ENCODE measurements around the gene TMEM169. TPM values are rescaled to one million over a fixed set of nuclear protein-coding genes. Genes with fewer than 3 reads are reported as not detected.

Gene TMEM169
- total and polyA plus RNA-seq, 10 of the 15 experiments (the other 5 are each of a cell fraction or from before 2014, with no cell fraction given) = 0.23 to 3.2 (median 2.3) TPM

- intact Hi-C loops (cut with micrococcal nuclease; ENCODE audit: unreplicated experiment) = no loop called here
- WGBS (ENCODE audit: insufficient coverage, insufficient replicate concordance, low lambda C conversion rate, missing lambda C conversion rate) = 0% methylated on average over 1 of the region's 1 CpG
- TF ChIP-seq MXI1 (IDR thresholded peaks at IDR 0.05; ENCODE audit: low read depth, low read length) (no peak), NR2F1 (conservative IDR thresholded peaks at IDR 0.05) (no peak), BCL11A (IDR thresholded peaks at IDR 0.05; ENCODE audit: low read depth, low read length) (no peak), MYC (IDR thresholded peaks at IDR 0.05; ENCODE audit: insufficient read depth, insufficient read length, insufficient replicate concordance, low read length, severe bottlenecking) (no peak)
- in situ Hi-C loops (cut with MboI) = no loop called here
- RAD21 ChIA-PET (ENCODE audit: unreplicated experiment) = interaction anchor here (2.1 kb wide), 1 partner anchor 69 kb away, joined by 5 read pairs; no protein-coding TSS in a partner anchor
- Histone ChIP-seq H3K79me2 (ENCODE audit: control insufficient read depth, insufficient read depth, low read length) (no peaks in the 10 kb centered on the region), H3K4me2 (ENCODE audit: control insufficient read depth, insufficient read depth) (no peak overlapping the region), H3K27ac (ENCODE audit: control insufficient read depth, insufficient read depth) (no peak overlapping the region), H3K9me3 (replicated peaks; ENCODE audit: control insufficient read depth, insufficient read depth, low read length) (no peaks in the 10 kb centered on the region), H4K20me1 (ENCODE audit: control insufficient read depth, insufficient read depth) (no peaks in the 10 kb centered on the region), H3K4me3 (no peak overlapping the region), H3K9ac (ENCODE audit: control insufficient read depth, insufficient read depth, low read length) (no peak overlapping the region), H3K36me3 (ENCODE audit: control insufficient read depth in 2 of 2, insufficient read depth in 2 of 2, low read length in 1 of 2) (no peaks in the 10 kb centered on the region), H2AFZ (ENCODE audit: control insufficient read depth, low read depth, low read length) (no peak overlapping the region), H3K4me1 (ENCODE audit: control insufficient read depth, insufficient read depth, low read length) (no peaks in the 10 kb centered on the region), H3K27me3 (replicated peaks in 1 of 2; ENCODE audit: control insufficient read depth in 2 of 2, insufficient read depth in 2 of 2, low read length in 1 of 2) (no peaks in the 10 kb centered on the region)
- SMC1A ChIA-PET (ENCODE audit: uncharacterized antibody, unreplicated experiment) = interaction anchor here (1.5 to 3.3 kb wide), 4 partner anchors 11 to 69 kb away, joined by 5 to 18 read pairs (median 7); partner anchors contain the start of genes PECR and TMEM169
- no TSS peak for BruUV-seq (replicated peaks)
- ATAC-seq = no peak
- no peak for DNase-seq (ENCODE audit: low read depth, low spot score)
- POLR2A ChIA-PET = interaction anchor here (0.8 to 1.5 kb wide), 2 partner anchors 10 to 14 kb away, joined by 3 to 5 read pairs; no protein-coding TSS in a partner anchor
- FAIRE-seq = no peak
- CTCF ChIA-PET = interaction anchor here (1.1 to 2.5 kb wide), 4 partner anchors 9 to 70 kb away, joined by 3 to 12 read pairs (median 6); partner anchors contain the start of genes PECR and TMEM169
These were observed 21.5 kb downstream of the TMEM169 start for GRCh38 chr2:216103213-216103612.

GRCh38 chr2:216104691-216105090 is 23.0 kb downstream of the TMEM169 start:
- ChIA-PET CTCF (interaction anchor here (0.8 to 2.3 kb wide), 3 partner anchors 9 to 67 kb away, joined by 3 to 12 read pairs (median 3); no protein-coding TSS in a partner anchor), POLR2A (interaction anchor here (0.8 to 1.5 kb wide), 4 partner anchors 10 to 19 kb away, joined by 3 to 5 read pairs (median 3); no protein-coding TSS in a partner anchor), SMC1A (ENCODE audit: uncharacterized antibody, unreplicated experiment) (interaction anchor here (0.8 to 3.3 kb wide), 6 partner anchors 12 to 154 kb away, joined by 4 to 18 read pairs (median 6); partner anchors contain the start of genes PECR and TMEM169), RAD21 (ENCODE audit: unreplicated experiment) (interaction anchor here (2.1 kb wide), 1 partner anchor 71 kb away, joined by 5 read pairs; no protein-coding TSS in a partner anchor)
- Histone ChIP-seq H3K27me3 (replicated peaks in 1 of 2; ENCODE audit: control insufficient read depth in 2 of 2, insufficient read depth in 2 of 2, low read length in 1 of 2) (no peaks in the 10 kb centered on the region), H3K27ac (ENCODE audit: control insufficient read depth, insufficient read depth) (no peak overlapping the region), H3K4me2 (ENCODE audit: control insufficient read depth, insufficient read depth) (no peak overlapping the region), H3K9me3 (replicated peaks; ENCODE audit: control insufficient read depth, insufficient read depth, low read length) (no peaks in the 10 kb centered on the region), H3K4me1 (ENCODE audit: control insufficient read depth, insufficient read depth, low read length) (no peaks in the 10 kb centered on the region), H3K4me3 (no peak overlapping the region), H2AFZ (ENCODE audit: control insufficient read depth, low read depth, low read length) (peak overlapping the region; percentile 41), H3K36me3 (ENCODE audit: control insufficient read depth in 2 of 2, insufficient read depth in 2 of 2, low read length in 1 of 2) (no peaks in the 10 kb centered on the region), H4K20me1 (ENCODE audit: control insufficient read depth, insufficient read depth) (no peaks in the 10 kb centered on the region), H3K9ac (ENCODE audit: control insufficient read depth, insufficient read depth, low read length) (no peak overlapping the region), H3K79me2 (ENCODE audit: control insufficient read depth, insufficient read depth, low read length) (peaks cover 6% of the 10 kb centered on the region)
- FAIRE-seq (no peak), DNase-seq (ENCODE audit: low read depth, low spot score) (no peak), ATAC-seq (no peak)
- no TSS peak for BruUV-seq (replicated peaks)
- intact Hi-C loops (cut with micrococcal nuclease; ENCODE audit: unreplicated experiment) = no loop called here
- WGBS (ENCODE audit: insufficient coverage, insufficient replicate concordance, low lambda C conversion rate, missing lambda C conversion rate) = 92% methylated on average over 2 of the region's 3 CpGs
- in situ Hi-C loops (cut with MboI) = no loop called here
- TF ChIP-seq USF2 (IDR thresholded peaks at IDR 0.05; ENCODE audit: borderline replicate concordance, low read depth, low read length) (no peak), BCLAF1 (IDR thresholded peaks at IDR 0.05) (no peak), IKZF2 (IDR thresholded peaks at IDR 0.05) (no peak), MXI1 (IDR thresholded peaks at IDR 0.05; ENCODE audit: low read depth, low read length) (no peak), ELK1 (IDR thresholded peaks at IDR 0.05; ENCODE audit: low read depth, low read length) (no peak)
